ENCODE data around the gene RNASEL. TPM values are rescaled to one million over a fixed set of nuclear protein-coding genes. Genes with fewer than 3 reads are reported as not detected.

The RNASEL gene
- total and polyA plus RNA-seq, 9 of the 15 experiments (the other 6 are each of a cell fraction or from before 2014, with no cell fraction given) = 4.3 to 11.1 (median 7.2) TPM

DNA sequence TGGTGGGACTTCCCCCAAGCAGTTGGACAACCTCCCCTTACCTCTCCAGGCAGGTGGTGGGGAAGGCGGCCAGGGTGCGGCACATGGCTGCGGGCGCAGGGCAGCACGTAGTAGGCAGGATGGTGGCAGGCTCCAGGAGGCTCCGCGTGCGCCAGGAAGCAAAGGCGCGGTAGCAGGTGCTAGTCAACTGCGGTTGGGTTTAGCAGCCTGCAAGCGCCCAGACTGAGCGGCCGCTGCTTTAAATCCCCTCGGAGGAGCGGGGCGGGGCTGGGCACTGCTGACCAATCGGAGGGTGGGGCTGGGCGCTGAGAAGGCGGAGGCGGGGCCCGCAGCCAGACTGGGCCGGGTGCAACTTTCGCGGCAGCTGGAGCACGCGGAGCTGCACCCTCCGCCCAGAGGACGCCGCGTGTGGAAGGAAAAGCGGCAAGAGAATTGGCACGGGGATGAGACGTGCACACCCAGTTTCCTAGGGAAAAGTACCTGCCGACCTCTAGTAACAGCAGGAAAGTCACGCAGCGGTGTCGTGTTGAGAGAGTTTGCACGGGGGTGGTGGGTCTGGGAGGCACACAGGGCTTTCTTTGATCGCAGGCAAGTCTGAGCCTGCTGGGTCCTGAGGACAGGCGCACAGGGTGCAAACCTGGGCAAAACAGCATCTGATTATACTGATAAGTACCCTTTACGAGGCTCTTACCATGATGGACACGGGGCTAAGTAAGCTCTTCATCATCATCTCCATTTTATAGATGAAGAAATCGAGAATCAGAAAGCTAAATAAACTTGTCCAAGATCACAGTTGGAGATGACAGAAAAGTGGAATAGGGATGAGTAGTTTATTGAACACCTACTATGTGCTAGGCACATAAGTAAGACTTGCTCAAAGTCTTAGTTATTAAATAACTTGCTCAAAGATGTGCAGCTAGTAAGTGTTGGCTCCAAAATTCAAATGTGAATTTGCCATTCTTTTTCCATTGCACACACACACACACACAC is 15.4 kb upstream of the RNASEL start, which contains the start of gene RGS16 (continued):
- TF ChIP-seq, protein P1, sequence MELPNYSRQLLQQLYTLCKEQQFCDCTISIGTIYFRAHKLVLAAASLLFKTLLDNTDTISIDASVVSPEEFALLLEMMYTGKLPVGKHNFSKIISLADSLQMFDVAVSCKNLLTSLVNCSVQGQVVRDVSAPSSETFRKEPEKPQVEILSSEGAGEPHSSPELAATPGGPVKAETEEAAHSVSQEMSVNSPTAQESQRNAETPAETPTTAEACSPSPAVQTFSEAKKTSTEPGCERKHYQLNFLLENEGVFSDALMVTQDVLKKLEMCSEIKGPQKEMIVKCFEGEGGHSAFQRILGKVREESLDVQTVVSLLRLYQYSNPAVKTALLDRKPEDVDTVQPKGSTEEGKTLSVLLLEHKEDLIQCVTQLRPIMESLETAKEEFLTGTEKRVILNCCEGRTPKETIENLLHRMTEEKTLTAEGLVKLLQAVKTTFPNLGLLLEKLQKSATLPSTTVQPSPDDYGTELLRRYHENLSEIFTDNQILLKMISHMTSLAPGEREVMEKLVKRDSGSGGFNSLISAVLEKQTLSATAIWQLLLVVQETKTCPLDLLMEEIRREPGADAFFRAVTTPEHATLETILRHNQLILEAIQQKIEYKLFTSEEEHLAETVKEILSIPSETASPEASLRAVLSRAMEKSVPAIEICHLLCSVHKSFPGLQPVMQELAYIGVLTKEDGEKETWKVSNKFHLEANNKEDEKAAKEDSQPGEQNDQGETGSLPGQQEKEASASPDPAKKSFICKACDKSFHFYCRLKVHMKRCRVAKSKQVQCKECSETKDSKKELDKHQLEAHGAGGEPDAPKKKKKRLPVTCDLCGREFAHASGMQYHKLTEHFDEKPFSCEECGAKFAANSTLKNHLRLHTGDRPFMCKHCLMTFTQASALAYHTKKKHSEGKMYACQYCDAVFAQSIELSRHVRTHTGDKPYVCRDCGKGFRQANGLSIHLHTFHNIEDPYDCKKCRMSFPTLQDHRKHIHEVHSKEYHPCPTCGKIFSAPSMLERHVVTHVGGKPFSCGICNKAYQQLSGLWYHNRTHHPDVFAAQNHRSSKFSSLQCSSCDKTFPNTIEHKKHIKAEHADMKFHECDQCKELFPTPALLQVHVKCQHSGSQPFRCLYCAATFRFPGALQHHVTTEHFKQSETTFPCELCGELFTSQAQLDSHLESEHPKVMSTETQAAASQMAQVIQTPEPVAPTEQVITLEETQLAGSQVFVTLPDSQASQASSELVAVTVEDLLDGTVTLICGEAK (IDR thresholded peaks at IDR 0.05) = no peak
- TF ChIP-seq, protein P1 (CRISPR knock-in tag; IDR thresholded peaks at IDR 0.05) = peak; percentile 20; the same call in 1 of the 2 replicates
- TF ChIP-seq SAFB2 (IDR thresholded peaks at IDR 0.05; ENCODE audit: borderline replicate concordance, low read depth, low read length, severe bottlenecking) (no peak), SRSF7 (optimal IDR thresholded peaks at IDR 0.05; ENCODE audit: low read depth, low read length) (no peak), HMGN3 (IDR thresholded peaks at IDR 0.05; ENCODE audit: borderline replicate concordance, extremely low read depth, insufficient read length, low read depth, low read length) (peak; percentile 69), TAF7 (tag; IDR thresholded peaks at IDR 0.05) (no peak), ZNF263 (CRISPR knock-in tag; IDR thresholded peaks at IDR 0.05; ENCODE audit: borderline replicate concordance) (peak; percentile 77; the same call in 1 of the 2 replicates), RBFOX2 (IDR thresholded peaks at IDR 0.05; ENCODE audit: low read depth, low read length) (peak; percentile 57), DPF2 (IDR thresholded peaks at IDR 0.05) (peak; percentile 34; the same call in 1 of the 2 replicates), ZNF124 (CRISPR knock-in tag; IDR thresholded peaks at IDR 0.05) (peak; percentile 89)
- TF ChIP-seq, protein P2, sequence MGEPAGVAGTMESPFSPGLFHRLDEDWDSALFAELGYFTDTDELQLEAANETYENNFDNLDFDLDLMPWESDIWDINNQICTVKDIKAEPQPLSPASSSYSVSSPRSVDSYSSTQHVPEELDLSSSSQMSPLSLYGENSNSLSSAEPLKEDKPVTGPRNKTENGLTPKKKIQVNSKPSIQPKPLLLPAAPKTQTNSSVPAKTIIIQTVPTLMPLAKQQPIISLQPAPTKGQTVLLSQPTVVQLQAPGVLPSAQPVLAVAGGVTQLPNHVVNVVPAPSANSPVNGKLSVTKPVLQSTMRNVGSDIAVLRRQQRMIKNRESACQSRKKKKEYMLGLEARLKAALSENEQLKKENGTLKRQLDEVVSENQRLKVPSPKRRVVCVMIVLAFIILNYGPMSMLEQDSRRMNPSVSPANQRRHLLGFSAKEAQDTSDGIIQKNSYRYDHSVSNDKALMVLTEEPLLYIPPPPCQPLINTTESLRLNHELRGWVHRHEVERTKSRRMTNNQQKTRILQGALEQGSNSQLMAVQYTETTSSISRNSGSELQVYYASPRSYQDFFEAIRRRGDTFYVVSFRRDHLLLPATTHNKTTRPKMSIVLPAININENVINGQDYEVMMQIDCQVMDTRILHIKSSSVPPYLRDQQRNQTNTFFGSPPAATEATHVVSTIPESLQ (CRISPR knock-in tag; IDR thresholded peaks at IDR 0.05) = peak; percentile 93; the same call in 1 of the 2 replicates
- TF ChIP-seq, protein P3, sequence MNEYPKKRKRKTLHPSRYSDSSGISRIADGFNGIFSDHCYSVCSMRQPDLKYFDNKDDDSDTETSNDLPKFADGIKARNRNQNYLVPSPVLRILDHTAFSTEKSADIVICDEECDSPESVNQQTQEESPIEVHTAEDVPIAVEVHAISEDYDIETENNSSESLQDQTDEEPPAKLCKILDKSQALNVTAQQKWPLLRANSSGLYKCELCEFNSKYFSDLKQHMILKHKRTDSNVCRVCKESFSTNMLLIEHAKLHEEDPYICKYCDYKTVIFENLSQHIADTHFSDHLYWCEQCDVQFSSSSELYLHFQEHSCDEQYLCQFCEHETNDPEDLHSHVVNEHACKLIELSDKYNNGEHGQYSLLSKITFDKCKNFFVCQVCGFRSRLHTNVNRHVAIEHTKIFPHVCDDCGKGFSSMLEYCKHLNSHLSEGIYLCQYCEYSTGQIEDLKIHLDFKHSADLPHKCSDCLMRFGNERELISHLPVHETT (CRISPR knock-in tag; conservative IDR thresholded peaks at IDR 0.05 in 1 of 2, IDR thresholded peaks at IDR 0.05 in 1 of 2) = no peak

Measured in K562 (cell line).